Tongue (tissue), 2 donors: Measurements from ENCODE around the gene KRT37. TPM values are rescaled to one million over a fixed set of nuclear protein-coding genes. Genes with fewer than 3 reads are reported as not detected.
"Not testable (repeated sequence)": the region's sequence is repeated elsewhere in the genome, so short reads cannot be mapped to it uniquely, and the experiment has no call there.

ENCODE experiments used
- DNase-seq: peaks from one replicate; pipeline ENCODE4 v3.0.0-alpha.2; 2015
- total RNA-seq: library from RNA; depleted of rRNA; stranded (reverse); fragments of >200 nt; gene quantifications from one replicate; pipeline ENCODE4 v1.2.3, GENCODE V29; 2014

KRT37 gene
- total RNA-seq, 1 donor from 2014 or later = not detected

GRCh38 chr17:41434415-41434814 lies 10.0 kb upstream of the KRT37 start:
- no peak for DNase-seq

GRCh38 chr17:41434005-41434404 lies 9.6 kb upstream of the KRT37 start:
- no peak for DNase-seq

- DNase-seq = no peak
Measured at GRCh38 chr17:41433586-41433985, 9.2 kb upstream of the KRT37 start.

GRCh38 chr17:41430376-41430775 lies 6.0 kb upstream of the KRT37 start:
- DNase-seq = not testable (repeated sequence)

- no peak for DNase-seq
Measured at GRCh38 chr17:41429667-41430066, 5.3 kb upstream of the KRT37 start.

- no peak for DNase-seq
Measured at GRCh38 chr17:41428591-41429291, 4.4 kb upstream of the KRT37 start.

GRCh38 chr17:41422586-41422985 lies 1.8 kb downstream of the KRT37 start:
- DNase-seq = not testable (repeated sequence)

GRCh38 chr17:41421617-41422016 lies 2.8 kb downstream of the KRT37 start:
- no peak for DNase-seq

GRCh38 chr17:41421116-41421515 lies 3.3 kb downstream of the KRT37 start:
- DNase-seq = no peak

GRCh38 chr17:41420134-41420533 lies 4.3 kb downstream of the KRT37 start:
- no peak for DNase-seq

GRCh38 chr17:41419716-41420115 lies 4.7 kb downstream of the KRT37 start:
- DNase-seq = no peak

- DNase-seq = no peak
Measured at GRCh38 chr17:41418116-41418860, 6.1 kb downstream of the KRT37 start.

GRCh38 chr17:41417576-41418015 lies 6.8 kb downstream of the KRT37 start:
- peak; percentile 34 for DNase-seq

GRCh38 chr17:41417127-41417526 lies 7.3 kb downstream of the KRT37 start:
- no peak for DNase-seq

- DNase-seq = peak; percentile 52
Measured at GRCh38 chr17:41416479-41416878, 7.9 kb downstream of the KRT37 start.

GRCh38 chr17:41415833-41416335 lies 8.5 kb downstream of the KRT37 start:
- no peak for DNase-seq

- DNase-seq = no peak
Measured at GRCh38 chr17:41415411-41415810, 9.0 kb downstream of the KRT37 start.

- no peak for DNase-seq
Measured at GRCh38 chr17:41413982-41414381, 10.4 kb downstream of the KRT37 start.

- DNase-seq = no peak
Measured at GRCh38 chr17:41413353-41413957, 10.9 kb downstream of the KRT37 start.

GRCh38 chr17:41411072-41411840 lies 13.1 kb downstream of the KRT37 start:
- DNase-seq = no peak

- DNase-seq = no peak
Measured at GRCh38 chr17:41407226-41407625, 17.2 kb downstream of the KRT37 start.

GRCh38 chr17:41406205-41406604 lies 18.2 kb downstream of the KRT37 start:
- DNase-seq = no peak
